Measurements from ENCODE around the gene PFKP. TPM values are rescaled to one million over a fixed set of nuclear protein-coding genes. Genes with fewer than 3 reads are reported as not detected.

PFKP gene
- total RNA-seq, 1 experiment from 2014 or later, result 140 TPM

GRCh38 chr10:3074145-3074665 lies 6.9 kb downstream of the PFKP start:
- DNase-seq, result peak; percentile 60
- CTCF ChIA-PET, result no interaction called here
- ATAC-seq, result peak; percentile 64
- H3K9ac ChIP-seq (ENCODE audit: low read length), result no peak overlapping the region
- H3K4me2 ChIP-seq (ENCODE audit: low read length), result no peak overlapping the region
- H3K4me3 ChIP-seq (ENCODE audit: low read length), result no peak overlapping the region
- H3K27ac ChIP-seq (ENCODE audit: low read length), result no peak overlapping the region
- H3K27me3 ChIP-seq (ENCODE audit: low read length), result no peaks in the 10 kb centered on the region
- no peaks in the 10 kb centered on the region for H3F3A ChIP-seq (ENCODE audit: low read length, unreplicated experiment)
- TF ChIP-seq CTCF (conservative IDR thresholded peaks at IDR 0.05; ENCODE audit: low read depth, low read length) (no peak), EZH2phosphoT487 (IDR thresholded peaks at IDR 0.05; ENCODE audit: borderline replicate concordance, low read length) (no peak), EZH2 (IDR thresholded peaks at IDR 0.05; ENCODE audit: low read length, unreplicated experiment) (no peak)
- intact Hi-C loops (cut with micrococcal nuclease), result no loop called here
- H3K9me2 ChIP-seq (replicated peaks; ENCODE audit: low read length), result no peaks in the 10 kb centered on the region
- 0 out of 2 replicates have a peak, but pooled peaks cover 13% of the 10 kb centered on the region for H4K20me1 ChIP-seq (ENCODE audit: low read length)
- no peaks in the 10 kb centered on the region for H3K36me3 ChIP-seq (ENCODE audit: low read depth, low read length)
- H2AFZ ChIP-seq (ENCODE audit: low read length), result no peak overlapping the region
- POLR2A ChIA-PET (ENCODE audit: unreplicated experiment), result no interaction called here
- H3K4me1 ChIP-seq (ENCODE audit: insufficient read depth, low read length), result peaks cover 42% of the 10 kb centered on the region
- H3K9me3 ChIP-seq (ENCODE audit: low read length), result no peaks in the 10 kb centered on the region
- BruUV-seq (replicated peaks), result no TSS peak
- peaks cover 90% of the 10 kb centered on the region for H3K79me2 ChIP-seq (ENCODE audit: low read length)

- no peak for TF ChIP-seq EZH2 (IDR thresholded peaks at IDR 0.05; ENCODE audit: low read length, unreplicated experiment)
- TF ChIP-seq CTCF (conservative IDR thresholded peaks at IDR 0.05; ENCODE audit: low read depth, low read length), result no peak
- TF ChIP-seq EZH2phosphoT487 (IDR thresholded peaks at IDR 0.05; ENCODE audit: borderline replicate concordance, low read length), result no peak
- Histone ChIP-seq H3K27ac (ENCODE audit: low read length) (no peak overlapping the region), H3K4me2 (ENCODE audit: low read length) (no peak overlapping the region), H3K9ac (ENCODE audit: low read length) (no peak overlapping the region), H3K4me1 (ENCODE audit: insufficient read depth, low read length) (peaks cover 42% of the 10 kb centered on the region), H3K79me2 (ENCODE audit: low read length) (peaks cover 81% of the 10 kb centered on the region), H3F3A (ENCODE audit: low read length, unreplicated experiment) (no peaks in the 10 kb centered on the region), H3K27me3 (ENCODE audit: low read length) (no peaks in the 10 kb centered on the region), H2AFZ (ENCODE audit: low read length) (no peak overlapping the region), H3K9me2 (replicated peaks; ENCODE audit: low read length) (no peaks in the 10 kb centered on the region), H3K9me3 (ENCODE audit: low read length) (no peaks in the 10 kb centered on the region), H4K20me1 (ENCODE audit: low read length) (0 out of 2 replicates have a peak, but pooled peaks cover 13% of the 10 kb centered on the region), H3K36me3 (ENCODE audit: low read depth, low read length) (no peaks in the 10 kb centered on the region), H3K4me3 (ENCODE audit: low read length) (no peak overlapping the region)
- ChIA-PET CTCF (no interaction called here), POLR2A (ENCODE audit: unreplicated experiment) (no interaction called here)
- DNase-seq (no peak), ATAC-seq (no peak)
- intact Hi-C loops (cut with micrococcal nuclease), result no loop called here
- BruUV-seq (replicated peaks), result no TSS peak
These were observed 7.7 kb downstream of the PFKP start for GRCh38 chr10:3074985-3075600.

GRCh38 chr10:3076138-3076537 lies 8.8 kb downstream of the PFKP start:
- DNase-seq (no peak), ATAC-seq (no peak)
- BruUV-seq (replicated peaks), result no TSS peak
- Histone ChIP-seq H3K79me2 (ENCODE audit: low read length) (peaks cover 72% of the 10 kb centered on the region), H3K27me3 (ENCODE audit: low read length) (no peaks in the 10 kb centered on the region), H3K4me3 (ENCODE audit: low read length) (no peak overlapping the region), H3K9ac (ENCODE audit: low read length) (no peak overlapping the region), H3K36me3 (ENCODE audit: low read depth, low read length) (no peaks in the 10 kb centered on the region), H3F3A (ENCODE audit: low read length, unreplicated experiment) (no peaks in the 10 kb centered on the region), H4K20me1 (ENCODE audit: low read length) (peaks cover 15% of the 10 kb centered on the region; the same call in 1 of the 2 replicates), H3K9me2 (replicated peaks; ENCODE audit: low read length) (no peaks in the 10 kb centered on the region), H3K4me1 (ENCODE audit: insufficient read depth, low read length) (peaks cover 46% of the 10 kb centered on the region), H3K9me3 (ENCODE audit: low read length) (no peaks in the 10 kb centered on the region), H3K4me2 (ENCODE audit: low read length) (no peak overlapping the region), H3K27ac (ENCODE audit: low read length) (no peak overlapping the region), H2AFZ (ENCODE audit: low read length) (no peak overlapping the region)
- CTCF ChIA-PET, result no interaction called here
- intact Hi-C loops (cut with micrococcal nuclease), result no loop called here
- POLR2A ChIA-PET (ENCODE audit: unreplicated experiment), result no interaction called here
- TF ChIP-seq EZH2 (IDR thresholded peaks at IDR 0.05; ENCODE audit: low read length, unreplicated experiment) (no peak), EZH2phosphoT487 (IDR thresholded peaks at IDR 0.05; ENCODE audit: borderline replicate concordance, low read length) (no peak), CTCF (conservative IDR thresholded peaks at IDR 0.05; ENCODE audit: low read depth, low read length) (no peak)
